EL (cell line): Measurements from ENCODE around the gene RELB.

Experiments
- DNase-seq: peaks from one replicate; pipeline ENCODE4 v3.0.0-alpha.2; 2016

RELB gene

DNA sequence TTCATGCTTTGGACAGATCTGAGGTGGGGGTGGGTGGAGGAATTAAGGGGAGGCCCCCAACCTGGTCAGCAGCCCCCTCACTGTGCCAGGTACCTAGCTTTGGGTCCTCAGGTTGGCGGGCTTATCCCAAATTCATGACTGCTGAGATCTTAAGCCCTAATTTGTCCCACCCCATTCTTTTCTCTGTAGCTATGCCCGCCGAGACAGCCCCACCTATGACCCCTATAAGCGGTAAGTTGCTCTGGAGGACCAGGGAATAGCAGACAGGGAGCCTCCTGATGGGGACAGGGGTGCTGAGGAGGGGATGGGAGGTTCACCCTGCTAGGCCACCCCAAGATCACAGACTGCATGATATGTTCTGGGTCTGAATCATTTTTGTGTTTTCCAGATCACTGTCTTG, 60.7 kb downstream of the RELB start:
- DNase-seq, result no peak

- no peak for DNase-seq
Measured at GRCh38 chr19:45063851-45064801, 62.9 kb downstream of the RELB start.

- DNase-seq, result no peak
Measured at GRCh38 chr19:45066921-45067661, 65.8 kb downstream of the RELB start.

DNA sequence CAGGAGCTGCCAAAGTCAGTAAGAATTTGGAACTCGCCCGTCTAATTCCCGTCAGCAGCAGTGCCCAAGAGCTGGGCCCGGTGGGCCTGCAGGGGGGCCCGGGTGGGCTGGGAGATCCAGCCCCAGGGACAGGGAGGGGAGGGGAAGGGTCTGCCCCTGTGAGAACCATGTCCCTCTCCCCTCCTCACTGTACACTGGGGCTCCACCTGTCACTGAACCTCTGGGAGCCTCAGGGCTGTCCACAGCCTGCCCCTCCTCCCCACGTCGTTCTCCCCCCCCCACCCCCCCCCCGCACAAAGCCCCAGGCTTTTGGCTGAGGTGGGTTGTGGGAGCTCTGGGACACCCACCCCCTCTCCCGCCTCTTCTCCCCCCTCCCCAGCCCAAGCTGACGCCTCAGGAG, 66.8 kb downstream of the RELB start:
- DNase-seq, result no peak

DNA sequence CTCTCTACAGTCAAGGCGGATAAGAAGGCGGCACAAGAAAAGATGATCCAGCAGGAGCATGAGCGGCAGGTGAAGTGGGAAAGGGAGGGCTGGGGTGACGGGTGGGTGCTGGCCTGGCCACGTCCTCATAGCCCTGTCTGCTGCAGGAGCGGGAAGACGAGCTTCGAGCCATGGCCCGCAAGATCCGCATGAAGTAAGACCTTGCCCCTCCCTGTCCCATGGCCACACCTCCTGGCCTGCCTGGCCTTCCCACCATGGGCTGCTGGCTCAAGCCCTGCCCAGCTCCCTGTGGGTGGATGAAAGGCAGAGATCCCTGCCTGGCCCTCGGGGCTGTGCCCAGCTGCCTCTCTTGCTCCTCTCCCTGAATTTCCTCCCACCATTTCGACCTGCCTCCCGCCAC, 67.8 kb downstream of the RELB start:
- DNase-seq, result peak; percentile 22

- no peak for DNase-seq
Measured at GRCh38 chr19:45070214-45070613, 69.0 kb downstream of the RELB start.

DNA sequence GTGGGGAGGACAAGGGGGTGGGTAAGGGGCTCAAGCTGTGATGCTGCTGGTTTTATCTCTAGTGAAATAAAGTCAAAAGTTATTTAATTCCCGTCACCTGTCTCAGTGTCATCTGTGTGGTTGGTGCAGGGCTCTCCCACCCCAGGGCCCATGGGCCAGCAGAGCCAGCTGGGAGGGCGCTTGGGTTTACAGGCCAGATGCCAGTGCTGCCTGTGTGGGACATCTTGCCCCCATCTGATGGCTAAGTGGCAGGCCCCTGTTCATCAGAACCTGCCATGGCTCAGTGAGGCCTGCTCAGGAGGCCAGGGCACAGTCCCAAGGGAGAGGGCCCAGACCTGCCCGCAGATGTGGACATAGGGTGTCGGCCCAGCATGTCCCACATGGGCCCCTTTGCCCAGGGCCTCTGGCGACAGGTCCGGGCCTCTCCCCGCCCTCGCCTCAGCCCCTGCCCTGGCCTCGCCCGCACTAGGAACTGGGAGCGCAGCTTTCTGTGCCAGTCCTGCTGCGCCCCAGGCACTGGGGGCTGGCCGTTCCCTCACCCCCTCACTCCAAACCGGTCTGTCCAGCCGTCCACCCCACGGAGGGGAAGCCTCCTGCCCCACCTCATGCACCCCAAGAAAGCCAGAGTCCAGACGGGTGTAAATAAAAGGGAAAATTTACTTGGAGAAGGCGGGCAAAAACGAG, 69.7 kb downstream of the RELB start:
- DNase-seq, result no peak

DNA sequence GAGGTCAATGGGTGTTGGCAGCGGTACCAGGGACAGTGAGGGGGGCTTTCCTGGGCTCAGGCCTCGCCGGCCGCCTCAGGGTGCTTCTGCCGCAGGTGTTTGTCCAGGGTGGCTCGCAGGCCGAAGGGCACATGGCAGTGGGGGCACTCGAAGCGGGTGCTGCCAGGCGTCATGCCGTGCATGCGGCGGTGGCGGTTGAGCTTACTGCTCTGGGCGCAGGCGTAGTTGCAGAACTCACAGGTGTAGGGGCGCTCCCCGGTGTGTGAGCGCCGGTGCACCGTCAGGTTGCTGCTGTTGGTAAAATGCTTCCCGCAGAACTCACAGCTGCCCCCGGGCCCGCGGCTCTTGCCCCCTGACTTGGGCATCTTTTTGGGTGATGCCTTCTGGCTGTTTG, 70.3 kb downstream of the RELB start:
- no peak for DNase-seq

GRCh38 chr19:45071969-45072790, 70.9 kb downstream of the RELB start:
- DNase-seq, result no peak

DNA sequence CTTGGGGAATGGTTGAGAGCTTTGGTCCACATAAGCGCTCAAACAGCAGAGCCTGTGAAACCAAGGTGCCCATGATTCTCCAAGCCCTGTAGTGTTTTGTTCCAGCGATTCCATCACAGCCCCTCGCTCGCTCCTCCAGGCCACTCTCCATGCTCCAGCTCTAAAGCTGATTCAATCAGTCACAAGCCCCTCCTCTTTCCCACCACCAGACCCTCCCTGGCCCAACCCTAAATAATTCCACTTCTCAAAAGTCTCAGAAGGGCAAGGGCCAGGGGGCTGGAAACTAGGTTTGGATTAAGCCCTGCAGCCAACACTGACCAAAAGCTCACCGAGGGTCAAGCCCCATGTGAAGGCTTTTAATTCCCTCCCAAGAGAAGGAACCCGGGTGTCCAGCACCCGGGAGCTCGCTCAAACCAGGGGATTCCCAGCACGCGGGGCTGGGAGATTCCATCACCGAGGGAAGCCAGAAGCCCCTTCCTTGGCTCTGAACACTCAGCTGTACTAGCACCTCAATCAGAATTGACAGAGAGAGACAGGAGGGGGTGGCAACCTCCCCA, 73.6 kb downstream of the RELB start:
- DNase-seq, result no peak

- peak; percentile 56 for DNase-seq
Measured at GRCh38 chr19:45075301-45076028, 74.2 kb downstream of the RELB start.

DNA sequence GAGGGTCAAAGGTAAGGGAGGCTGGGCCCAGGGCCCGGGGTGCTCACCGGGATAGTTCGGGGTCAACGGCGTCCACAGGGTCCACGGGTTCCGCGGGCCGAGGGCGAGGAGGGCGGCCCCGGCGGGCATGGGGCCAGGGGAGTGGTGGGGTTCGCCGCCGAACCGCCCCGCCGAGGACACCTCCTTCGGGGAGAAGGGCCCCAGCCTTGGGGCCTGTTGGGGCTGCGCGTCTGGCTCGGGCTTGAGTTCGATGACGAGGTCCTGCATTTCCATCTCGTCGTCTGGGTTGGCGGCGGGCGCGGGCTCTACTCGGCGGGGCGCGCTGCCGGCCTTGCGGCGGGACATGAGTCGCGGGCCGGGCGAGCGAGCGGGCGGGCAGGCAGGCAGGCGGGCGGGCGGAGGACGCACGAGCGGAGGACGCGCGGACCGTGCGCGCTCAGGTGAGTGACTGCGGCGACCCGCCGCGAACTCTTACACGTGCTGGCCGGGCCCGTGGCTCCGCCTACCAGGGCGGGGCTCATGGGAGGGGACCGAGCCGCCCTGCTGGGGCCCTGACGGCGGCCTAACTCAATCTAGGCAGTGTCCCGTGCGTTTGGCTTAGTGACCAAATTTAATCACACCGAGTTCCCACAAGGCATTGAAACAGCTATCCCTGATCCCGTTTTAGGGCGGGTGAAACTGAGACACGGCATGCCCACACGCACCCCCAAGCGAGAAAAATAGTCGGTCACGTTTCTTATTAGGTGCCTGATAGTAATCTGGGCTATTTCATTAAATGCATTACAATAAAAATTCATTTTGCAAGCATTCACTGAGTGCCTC, 75.0 kb downstream of the RELB start, which contains the start of gene ZNF296:
Gene ZNF296 (minus strand): TSS at position 450 of the 822 bp plus-strand sequence. CDS start 105 bp downstream, at position 345.
- peak; percentile 49 for DNase-seq

GRCh38 chr19:45076851-45077730, 75.8 kb downstream of the RELB start:
- DNase-seq, result no peak

- DNase-seq, result no peak
Measured at GRCh38 chr19:45078390-45079062, 77.3 kb downstream of the RELB start.

- DNase-seq, result peak; percentile 74
Measured at GRCh38 chr19:45079063-45079910, 78.0 kb downstream of the RELB start, which contains the start of gene GEMIN7. Gene GEMIN7, plus strand, starts transcription at chr19:45079260. Its CDS starts 10,855 bp downstream, at chr19:45090115.

DNA sequence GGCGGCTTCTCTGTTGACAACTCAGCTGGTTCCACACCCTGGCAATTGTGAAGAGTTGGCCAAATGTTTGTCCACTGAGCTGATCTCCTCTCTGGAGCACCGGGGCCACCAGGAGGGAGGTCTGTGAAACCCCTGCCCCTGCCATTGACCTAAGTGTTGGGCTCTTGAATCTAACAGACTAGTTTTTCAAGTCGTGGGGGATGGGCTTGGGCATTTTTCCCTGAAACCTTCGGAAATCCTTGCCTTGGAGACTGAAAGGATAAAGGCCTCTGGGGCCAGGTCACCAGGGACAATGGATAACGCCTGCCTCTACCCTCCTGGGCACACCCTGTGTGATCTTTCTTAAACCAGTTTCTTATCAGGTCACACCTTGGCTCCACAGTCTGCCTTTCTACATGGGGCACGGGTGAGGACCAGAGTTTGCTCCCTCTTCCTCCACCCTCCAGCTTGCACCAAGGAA, 78.7 kb downstream of the RELB start:
- DNase-seq, result no peak

DNA sequence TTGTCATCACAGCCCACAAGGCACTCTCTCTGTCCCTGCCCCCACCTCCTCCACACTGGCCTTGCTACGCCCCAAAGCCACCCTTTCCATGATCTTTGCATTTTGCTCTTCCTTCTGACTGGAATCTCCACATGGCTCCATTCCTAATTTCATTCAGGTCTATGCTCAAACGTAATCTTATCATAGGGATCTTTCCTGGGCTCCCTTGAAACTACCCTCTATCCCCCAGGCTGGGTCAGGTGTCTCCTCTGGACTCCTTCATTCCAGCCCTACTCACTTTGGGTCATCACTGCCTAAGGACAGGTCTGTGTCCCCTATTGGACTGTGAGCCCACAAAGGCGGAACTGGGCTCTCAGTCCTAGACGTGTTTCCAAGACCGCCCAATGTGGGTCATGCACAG, 80.9 kb downstream of the RELB start:
- DNase-seq, result no peak

- DNase-seq, result no peak
Measured at GRCh38 chr19:45086480-45086879, 85.2 kb downstream of the RELB start.
